Tibial nerve (tissue), 3 donors: ENCODE data around the gene SMIM3.

Experiments
- POLR2A ChIP-seq, 2 donors: fragments of 450-650 bp; IDR thresholded peaks; one replicate each; pipeline ENCODE4 v1.6.1; 2017; ENCODE audit warnings: antibody characterized with exemption in 2 of 2, mild to moderate bottlenecking in 2 of 2, moderate library complexity in 2 of 2
- TF ChIP-seq, protein P1 (sequence below), 5 experiments: fragments of 200-600 bp in 3 of 5; fragments of 450-650 bp in 2 of 5; sonication (generic) in 3 of 5; IDR thresholded peaks; one replicate each; pipeline ENCODE4 v1.5.1; 2016 to 2019; ENCODE audit warnings: antibody characterized with exemption in 5 of 5, mild to moderate bottlenecking in 3 of 5, moderate library complexity in 2 of 5

GRCh38 chr5:150729859-150730258 lies 48.7 kb upstream of the SMIM3 start:
- TF ChIP-seq, protein P1, sequence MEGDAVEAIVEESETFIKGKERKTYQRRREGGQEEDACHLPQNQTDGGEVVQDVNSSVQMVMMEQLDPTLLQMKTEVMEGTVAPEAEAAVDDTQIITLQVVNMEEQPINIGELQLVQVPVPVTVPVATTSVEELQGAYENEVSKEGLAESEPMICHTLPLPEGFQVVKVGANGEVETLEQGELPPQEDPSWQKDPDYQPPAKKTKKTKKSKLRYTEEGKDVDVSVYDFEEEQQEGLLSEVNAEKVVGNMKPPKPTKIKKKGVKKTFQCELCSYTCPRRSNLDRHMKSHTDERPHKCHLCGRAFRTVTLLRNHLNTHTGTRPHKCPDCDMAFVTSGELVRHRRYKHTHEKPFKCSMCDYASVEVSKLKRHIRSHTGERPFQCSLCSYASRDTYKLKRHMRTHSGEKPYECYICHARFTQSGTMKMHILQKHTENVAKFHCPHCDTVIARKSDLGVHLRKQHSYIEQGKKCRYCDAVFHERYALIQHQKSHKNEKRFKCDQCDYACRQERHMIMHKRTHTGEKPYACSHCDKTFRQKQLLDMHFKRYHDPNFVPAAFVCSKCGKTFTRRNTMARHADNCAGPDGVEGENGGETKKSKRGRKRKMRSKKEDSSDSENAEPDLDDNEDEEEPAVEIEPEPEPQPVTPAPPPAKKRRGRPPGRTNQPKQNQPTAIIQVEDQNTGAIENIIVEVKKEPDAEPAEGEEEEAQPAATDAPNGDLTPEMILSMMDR (IDR thresholded peaks at IDR 0.05): no peak
- TF ChIP-seq POLR2A (IDR thresholded peaks at IDR 0.05): no peak
